Thymus (tissue), 11 donors: ENCODE measurements around the gene ZFAND3. TPM values are rescaled to one million over a fixed set of nuclear protein-coding genes. Genes with fewer than 3 reads are reported as not detected.

Experiments
- DNase-seq, 9 donors: peaks; one replicate each; pipeline ENCODE4 v3.0.0-alpha.2; 2013; ENCODE audit warnings: low spot score in 9 of 9, low read depth in 6 of 9, missing footprints in 1 of 9
- H3K27ac ChIP-seq, 2 donors: one replicate each; pipeline ENCODE4 v1.5.1; 2013; ENCODE audit warnings: control low read depth in 1 of 2, low read depth in 1 of 2, low read length in 1 of 2, mild to moderate bottlenecking in 1 of 2, moderate library complexity in 1 of 2
- H3K27me3 ChIP-seq, 2 donors: one replicate each; pipeline ENCODE4 v1.5.1; 2013; ENCODE audit warnings: low read length in 1 of 2; ENCODE audit not compliant: control insufficient read depth in 2 of 2, insufficient read depth in 1 of 2
- H3K36me3 ChIP-seq, 2 donors: one replicate each; pipeline ENCODE4 v1.5.1; 2013; ENCODE audit warnings: low read length in 1 of 2, mild to moderate bottlenecking in 1 of 2, moderate library complexity in 1 of 2; ENCODE audit not compliant: control insufficient read depth in 2 of 2, insufficient read depth in 2 of 2
- H3K4me1 ChIP-seq, 2 donors: one replicate each; pipeline ENCODE4 v1.5.1; 2013; ENCODE audit warnings: low read length in 2 of 2; ENCODE audit not compliant: control insufficient read depth in 2 of 2, insufficient read depth in 2 of 2
- H3K4me3 ChIP-seq, 2 donors: one replicate each; pipeline ENCODE4 v1.5.1; 2013; ENCODE audit warnings: low read length in 2 of 2, control low read depth in 1 of 2, mild to moderate bottlenecking in 1 of 2
- H3K9me3 ChIP-seq, 2 donors: one replicate each; pipeline ENCODE4 v1.5.1; 2013; ENCODE audit warnings: low read length in 1 of 2, mild to moderate bottlenecking in 1 of 2; ENCODE audit not compliant: control insufficient read depth in 2 of 2, insufficient read depth in 1 of 2
- WGBS: extraction: QIAGEN DNeasy Blood & Tissue Kit; methylation state at CpG from one replicate; pipeline ENCODE4 v1.1.7; 2013; 5-methylcytosine and 5-hydroxymethylcytosine counted together
- polyA plus RNA-seq: library from polyadenylated mRNA; stranded (reverse); fragments of 200-250 nt; gene quantifications from one replicate; pipeline ENCODE4 v1.2.3, GENCODE V29; 2013
- total RNA-seq: library from RNA; stranded (reverse); fragments of 120-200 nt; gene quantifications from one replicate; pipeline ENCODE4 v1.2.4, GENCODE V29; 2013
- donor health status: healthy.

The ZFAND3 gene
- total and polyA plus RNA-seq, 2 donors = 8.5 to 25.7 TPM

DNA sequence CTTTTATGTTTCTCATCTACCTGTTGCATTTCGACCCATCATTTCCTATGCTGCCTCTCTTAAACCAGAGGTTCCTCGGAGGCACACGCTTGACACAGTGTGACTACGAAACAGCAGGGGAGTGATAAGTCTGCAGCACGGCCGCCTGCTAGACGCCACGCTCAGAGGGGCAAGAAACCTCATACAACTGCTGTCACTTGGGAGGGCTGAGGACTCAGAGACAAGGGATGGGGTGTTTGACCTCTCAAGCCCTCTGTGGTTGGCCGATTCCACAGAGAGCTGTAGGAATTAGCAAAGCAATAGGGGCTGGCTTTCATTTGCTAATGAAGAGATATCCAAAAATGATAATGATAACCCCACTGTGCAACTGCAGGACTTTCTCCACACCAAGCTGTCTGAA, 372.5 kb downstream of the ZFAND3 start:
- H3K9me3 ChIP-seq = peaks cover 0 to 3% of the 10 kb centered on the region in 2 donors
- H3K4me3 ChIP-seq = no peak overlapping the region
- no peaks in the 10 kb centered on the region for H3K27me3 ChIP-seq
- 92% methylated on average over 9 of the region's 9 CpGs for WGBS
- H3K36me3 ChIP-seq = no peaks in the 10 kb centered on the region
- no peak overlapping the region for H3K27ac ChIP-seq
- no peak for DNase-seq
- H3K4me1 ChIP-seq = no peaks in the 10 kb centered on the region

- Histone ChIP-seq H3K36me3 (no peaks in the 10 kb centered on the region), H3K27me3 (no peaks in the 10 kb centered on the region), H3K4me3 (no peak overlapping the region), H3K4me1 (no peaks in the 10 kb centered on the region), H3K27ac (no peak overlapping the region), H3K9me3 (peaks cover 0 to 3% of the 10 kb centered on the region in 2 donors)
- no peak for DNase-seq
- WGBS = 93% methylated on average over 5 of the region's 5 CpGs
Measured at GRCh38 chr6:38192487-38192886, 373.0 kb downstream of the ZFAND3 start.

- DNase-seq = no peak
- no peaks in the 10 kb centered on the region for H3K36me3 ChIP-seq
- no peaks in the 10 kb centered on the region for H3K4me1 ChIP-seq
- over 99% methylated on average over 7 of the region's 7 CpGs for WGBS
- no peak overlapping the region for H3K4me3 ChIP-seq
- H3K27me3 ChIP-seq = no peaks in the 10 kb centered on the region
- H3K9me3 ChIP-seq = peaks cover 0 to 3% of the 10 kb centered on the region in 2 donors
- no peak overlapping the region for H3K27ac ChIP-seq
Measured at GRCh38 chr6:38193051-38193450, 373.5 kb downstream of the ZFAND3 start.

DNA sequence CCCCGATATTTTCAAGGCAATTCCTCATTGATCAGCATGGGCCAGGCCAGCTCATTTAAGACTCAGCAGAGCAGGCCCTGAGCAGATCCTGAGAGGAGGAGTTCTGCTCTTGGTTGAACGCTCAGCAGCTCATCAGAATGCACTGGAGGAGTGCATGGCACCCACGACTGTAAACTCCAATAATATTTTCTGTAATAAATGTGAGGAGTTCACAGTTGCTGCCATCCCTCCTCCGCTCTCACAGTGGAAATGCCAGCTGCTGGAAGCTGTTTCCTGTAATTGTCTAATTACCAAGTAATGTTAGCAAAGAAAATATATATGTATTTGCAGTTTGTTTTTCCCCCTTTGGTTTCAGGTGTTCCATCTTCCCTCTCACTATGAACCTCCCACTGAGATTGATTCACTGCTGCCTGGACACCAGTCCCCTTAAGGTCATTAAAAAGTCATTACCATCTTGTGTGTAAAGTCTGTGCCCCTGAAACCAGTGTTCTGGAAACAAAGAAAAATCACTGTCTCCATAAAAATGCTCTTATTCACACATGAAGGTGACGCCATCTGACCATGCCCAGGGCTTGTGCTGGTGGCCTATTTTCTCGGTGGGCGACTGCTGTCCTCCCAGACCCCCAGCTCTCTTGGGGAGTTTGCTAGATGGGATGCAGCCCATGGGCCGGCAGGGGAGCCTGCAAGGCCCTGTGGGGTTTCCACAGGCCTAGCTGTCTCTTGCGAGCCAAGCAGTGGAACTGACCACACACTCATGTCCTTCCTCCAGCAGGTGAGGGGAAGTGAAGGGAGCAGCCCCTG, 374.2 kb downstream of the ZFAND3 start:
- WGBS = 97% methylated on average over 9 of the region's 9 CpGs
- H3K27me3 ChIP-seq = no peaks in the 10 kb centered on the region
- no peak overlapping the region for H3K4me3 ChIP-seq
- no peak for DNase-seq
- no peaks in the 10 kb centered on the region for H3K4me1 ChIP-seq
- no peaks in the 10 kb centered on the region for H3K36me3 ChIP-seq
- no peak overlapping the region for H3K27ac ChIP-seq
- peaks cover 0 to 3% of the 10 kb centered on the region in 2 donors for H3K9me3 ChIP-seq

GRCh38 chr6:38194282-38194572, 374.7 kb downstream of the ZFAND3 start:
- Histone ChIP-seq H3K4me3 (no peak overlapping the region), H3K36me3 (no peaks in the 10 kb centered on the region), H3K27me3 (no peaks in the 10 kb centered on the region), H3K9me3 (peaks cover 0 to 3% of the 10 kb centered on the region in 2 donors), H3K4me1 (no peaks in the 10 kb centered on the region), H3K27ac (no peak overlapping the region)
- no peak for DNase-seq
- 98% methylated on average over 2 of the region's 2 CpGs for WGBS

- Histone ChIP-seq H3K27ac (no peak overlapping the region), H3K4me1 (no peaks in the 10 kb centered on the region), H3K36me3 (no peaks in the 10 kb centered on the region), H3K4me3 (no peak overlapping the region), H3K27me3 (no peaks in the 10 kb centered on the region), H3K9me3 (peaks cover 0 to 3% of the 10 kb centered on the region in 2 donors)
- WGBS = 98% methylated on average over 7 of the region's 7 CpGs
- DNase-seq = no peak
Measured at GRCh38 chr6:38194589-38194988, 375.1 kb downstream of the ZFAND3 start.

GRCh38 chr6:38195113-38195635, 375.6 kb downstream of the ZFAND3 start:
- Histone ChIP-seq H3K27ac (no peak overlapping the region), H3K27me3 (no peaks in the 10 kb centered on the region), H3K36me3 (no peaks in the 10 kb centered on the region), H3K9me3 (peaks cover 0 to 3% of the 10 kb centered on the region in 2 donors), H3K4me3 (no peak overlapping the region), H3K4me1 (no peaks in the 10 kb centered on the region)
- 97% methylated on average over 5 of the region's 5 CpGs for WGBS
- DNase-seq = no peak

DNA sequence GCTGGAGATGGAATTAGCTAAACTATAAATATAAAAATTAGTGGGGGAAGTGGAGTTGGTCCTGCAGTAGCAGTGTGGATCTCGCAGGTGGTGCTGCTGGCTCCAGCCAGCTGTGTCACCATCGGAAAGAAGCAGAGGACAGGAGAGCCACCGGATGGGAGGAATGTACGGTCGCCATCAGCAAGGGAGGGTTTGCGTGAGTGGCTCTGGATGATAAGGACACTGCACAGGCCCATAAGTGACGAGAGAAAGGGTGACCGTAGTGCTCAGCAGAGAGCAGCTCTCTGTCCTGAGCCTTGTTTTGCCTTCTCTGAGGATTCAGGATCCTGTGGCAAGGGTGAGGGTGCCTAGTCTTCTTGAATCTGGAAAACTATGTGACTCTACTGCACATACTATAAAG, 378.7 kb downstream of the ZFAND3 start:
- WGBS = 97% methylated on average over 8 of the region's 8 CpGs
- no peak for DNase-seq
- Histone ChIP-seq H3K4me1 (no peaks in the 10 kb centered on the region), H3K27me3 (no peaks in the 10 kb centered on the region), H3K27ac (no peak overlapping the region), H3K36me3 (no peaks in the 10 kb centered on the region), H3K4me3 (no peak overlapping the region), H3K9me3 (peaks cover 0 to 3% of the 10 kb centered on the region in 2 donors)
